Peyer's patch (tissue), 4 donors: ENCODE measurements around the gene THAP5.

Source experiments
- CTCF ChIP-seq, 6 experiments: fragments of 450-650 bp in 4 of 6; fragments of 200-600 bp in 2 of 6; sonication (generic) in 1 of 6; IDR thresholded peaks; one replicate each; pipeline ENCODE4 v1.5.1; 2017 to 2019; ENCODE audit warnings: antibody characterized with exemption in 6 of 6, mild to moderate bottlenecking in 3 of 6, moderate library complexity in 1 of 6
- POLR2A ChIP-seq, 2 donors: fragments of 450-650 bp; IDR thresholded peaks; one replicate each; pipeline ENCODE4 v1.5.1; 2017; ENCODE audit warnings: antibody characterized with exemption in 2 of 2, mild to moderate bottlenecking in 2 of 2, moderate library complexity in 2 of 2

- no peak for TF ChIP-seq CTCF (IDR thresholded peaks at IDR 0.05)
- TF ChIP-seq POLR2A (IDR thresholded peaks at IDR 0.05): no peak
Observed at GRCh38 chr7:108598914-108599580, 29.5 kb upstream of the THAP5 start.
